Ascending aorta (tissue), 2 donors: ENCODE data around the gene NOTCH1. TPM values are rescaled to one million over a fixed set of nuclear protein-coding genes. Genes with fewer than 3 reads are reported as not detected.

Experiments
- DNase-seq, 2 donors: peaks; one replicate each; pipeline ENCODE4 v3.0.0-alpha.2; 2019; ENCODE audit warnings: low spot score in 2 of 2
- H3K27ac ChIP-seq, 2 donors: fragments of 200-600 bp; sonication (generic); one replicate each; pipeline ENCODE4 v1.5.1; 2016 to 2017; ENCODE audit warnings: mild to moderate bottlenecking in 1 of 2
- H3K27me3 ChIP-seq: fragments of 200-600 bp; sonication (generic); one replicate; pipeline ENCODE4 v1.5.1; 2017
- H3K36me3 ChIP-seq, 2 donors: fragments of 200-600 bp; sonication (generic); one replicate each; pipeline ENCODE4 v1.5.1; 2016
- H3K4me1 ChIP-seq, 2 donors: fragments of 200-600 bp; sonication (generic); one replicate each; pipeline ENCODE4 v1.5.1; 2016 to 2017; ENCODE audit warnings: mild to moderate bottlenecking in 1 of 2
- H3K4me3 ChIP-seq, 2 donors: fragments of 200-600 bp; sonication (generic); one replicate each; pipeline ENCODE4 v1.5.1; 2016 to 2017; ENCODE audit warnings: mild to moderate bottlenecking in 1 of 2
- H3K9me3 ChIP-seq, 2 donors: fragments of 200-600 bp; sonication (generic); one replicate each; pipeline ENCODE4 v1.5.1; 2016
- intact Hi-C: fragments of 100-400 bp; cut with DNase I; formaldehyde crosslinking; loops from one replicate; pipeline ENCODE4 v1.15.1; 2023
- total RNA-seq: library from RNA; depleted of rRNA; stranded (reverse); fragments of >200 nt; gene quantifications from one replicate; pipeline ENCODE4 v1.1.0, GENCODE V29; 2016
- TF ChIP-seq, protein P1 (sequence below), 3 experiments: fragments of 200-600 bp in 2 of 3; fragments of 450-650 bp in 1 of 3; sonication (generic) in 2 of 3; IDR thresholded peaks; one replicate each; pipeline ENCODE4 v1.5.1; 2016 to 2019; ENCODE audit warnings: antibody characterized with exemption in 3 of 3, mild to moderate bottlenecking in 1 of 3, moderate library complexity in 1 of 3

Gene NOTCH1
- total RNA-seq, 1 donor from 2014 or later: 120 TPM

DNA sequence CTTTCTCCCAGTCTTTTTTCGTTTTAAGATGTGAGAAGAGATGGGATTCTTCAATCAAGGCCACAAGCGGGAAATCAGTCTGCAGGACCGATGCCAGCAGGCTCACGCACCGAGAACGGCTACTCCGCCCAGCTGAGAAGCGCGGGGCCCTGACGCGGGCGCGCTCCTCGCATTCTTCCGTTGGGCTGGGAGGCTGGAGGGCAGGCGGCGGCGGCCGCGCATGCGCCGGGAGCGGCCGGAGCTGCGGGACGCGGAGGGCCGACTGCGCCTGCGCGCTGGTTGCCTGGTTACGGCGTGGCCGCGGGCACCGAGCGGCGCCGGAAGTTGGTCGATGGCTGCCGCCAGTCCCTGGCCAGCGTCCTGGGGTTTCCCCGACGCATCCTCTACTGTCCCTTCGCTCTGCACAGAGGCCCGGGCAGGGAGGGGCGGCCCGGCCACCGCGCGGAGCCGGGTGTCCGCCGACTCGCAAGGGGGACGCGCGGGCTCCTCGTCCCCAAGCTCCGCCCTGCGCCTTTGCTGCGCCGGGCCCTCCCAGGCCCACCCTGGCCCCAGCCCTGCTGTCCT, 62.2 kb downstream of the NOTCH1 start:
- peak overlapping the region; percentile 55 to 69 for H3K4me3 ChIP-seq
- peak overlapping the region; percentile 95 to 100 for H3K27ac ChIP-seq
- peaks cover 0 to 6% of the 10 kb centered on the region in 2 donors for H3K36me3 ChIP-seq
- no peaks in the 10 kb centered on the region for H3K27me3 ChIP-seq
- no peaks in the 10 kb centered on the region for H3K9me3 ChIP-seq
- DNase-seq: peak; percentile 53 to 94
- peaks cover 15 to 21% of the 10 kb centered on the region in 2 donors for H3K4me1 ChIP-seq
- intact Hi-C loops: loop anchor here (1.0 to 5.0 kb wide), 9 partner anchors 45 to 1067 kb away; partner anchors contain the start of genes ANAPC2, DNLZ, ENTR1 and INPP5E
- TF ChIP-seq, protein P1, sequence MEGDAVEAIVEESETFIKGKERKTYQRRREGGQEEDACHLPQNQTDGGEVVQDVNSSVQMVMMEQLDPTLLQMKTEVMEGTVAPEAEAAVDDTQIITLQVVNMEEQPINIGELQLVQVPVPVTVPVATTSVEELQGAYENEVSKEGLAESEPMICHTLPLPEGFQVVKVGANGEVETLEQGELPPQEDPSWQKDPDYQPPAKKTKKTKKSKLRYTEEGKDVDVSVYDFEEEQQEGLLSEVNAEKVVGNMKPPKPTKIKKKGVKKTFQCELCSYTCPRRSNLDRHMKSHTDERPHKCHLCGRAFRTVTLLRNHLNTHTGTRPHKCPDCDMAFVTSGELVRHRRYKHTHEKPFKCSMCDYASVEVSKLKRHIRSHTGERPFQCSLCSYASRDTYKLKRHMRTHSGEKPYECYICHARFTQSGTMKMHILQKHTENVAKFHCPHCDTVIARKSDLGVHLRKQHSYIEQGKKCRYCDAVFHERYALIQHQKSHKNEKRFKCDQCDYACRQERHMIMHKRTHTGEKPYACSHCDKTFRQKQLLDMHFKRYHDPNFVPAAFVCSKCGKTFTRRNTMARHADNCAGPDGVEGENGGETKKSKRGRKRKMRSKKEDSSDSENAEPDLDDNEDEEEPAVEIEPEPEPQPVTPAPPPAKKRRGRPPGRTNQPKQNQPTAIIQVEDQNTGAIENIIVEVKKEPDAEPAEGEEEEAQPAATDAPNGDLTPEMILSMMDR (IDR thresholded peaks at IDR 0.05): no peak

DNA sequence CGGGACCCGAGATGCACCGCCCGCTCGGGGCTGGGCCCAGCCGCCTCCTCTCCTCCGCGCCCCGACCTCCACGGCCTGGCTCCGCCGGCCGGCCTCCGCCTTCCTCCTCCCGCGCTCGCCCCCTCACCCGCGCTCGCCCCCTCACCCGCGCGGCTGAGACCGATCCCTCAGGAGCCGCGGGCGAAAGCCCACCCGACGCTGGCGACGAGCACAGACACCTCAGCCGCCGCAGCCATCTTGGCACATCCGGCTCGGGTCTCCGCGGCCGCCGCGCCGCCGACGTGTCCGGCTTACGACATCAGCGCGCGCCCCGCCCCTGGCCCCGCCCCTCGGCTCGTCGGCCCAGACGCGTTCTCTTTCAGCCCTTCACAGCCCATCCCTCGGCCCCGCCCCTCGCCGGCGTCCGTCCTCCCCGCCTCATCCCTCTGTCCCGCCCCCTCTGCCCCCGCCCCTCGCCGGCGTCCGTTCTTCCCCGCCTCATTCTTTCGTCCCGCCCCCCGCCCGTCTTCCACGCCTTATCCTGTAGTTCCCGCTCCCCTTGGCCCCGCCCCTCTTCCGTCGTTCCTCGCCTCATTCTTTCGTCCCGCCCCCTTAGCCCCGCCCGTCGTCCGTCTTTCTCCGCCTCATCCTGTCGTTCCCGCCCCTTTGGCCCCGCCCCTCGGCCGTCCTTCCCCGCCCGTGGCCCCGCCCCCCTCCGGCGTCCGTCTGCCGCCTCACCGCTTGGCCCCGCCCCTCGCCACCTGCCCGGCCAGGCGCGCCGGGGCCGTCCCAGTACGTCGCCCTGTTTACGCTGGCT, 62.9 kb downstream of the NOTCH1 start, which contains the start of gene SEC16A:
Gene SEC16A, minus strand, starts transcription at position 248 of the 796 bp plus-strand sequence. CDS start 5,425 bp downstream, outside the sequence.
- Histone ChIP-seq H3K27me3 (no peaks in the 10 kb centered on the region), H3K9me3 (no peaks in the 10 kb centered on the region), H3K4me1 (peaks cover 15 to 16% of the 10 kb centered on the region in 2 donors), H3K27ac (peak within 1 kb of the TSS; percentile 98 to 100), H3K36me3 (peaks cover 0 to 6% of the 10 kb centered on the region in 2 donors), H3K4me3 (peak within 1 kb of the TSS; percentile 71 to 82)
- peak; percentile 93 to 99 for DNase-seq
- intact Hi-C loops: loop anchor here (1.0 to 5.0 kb wide), 9 partner anchors 44 to 1068 kb away; partner anchors contain the start of genes ANAPC2, DNLZ, ENTR1 and INPP5E
- TF ChIP-seq, protein P1 (IDR thresholded peaks at IDR 0.05): no peak

DNA sequence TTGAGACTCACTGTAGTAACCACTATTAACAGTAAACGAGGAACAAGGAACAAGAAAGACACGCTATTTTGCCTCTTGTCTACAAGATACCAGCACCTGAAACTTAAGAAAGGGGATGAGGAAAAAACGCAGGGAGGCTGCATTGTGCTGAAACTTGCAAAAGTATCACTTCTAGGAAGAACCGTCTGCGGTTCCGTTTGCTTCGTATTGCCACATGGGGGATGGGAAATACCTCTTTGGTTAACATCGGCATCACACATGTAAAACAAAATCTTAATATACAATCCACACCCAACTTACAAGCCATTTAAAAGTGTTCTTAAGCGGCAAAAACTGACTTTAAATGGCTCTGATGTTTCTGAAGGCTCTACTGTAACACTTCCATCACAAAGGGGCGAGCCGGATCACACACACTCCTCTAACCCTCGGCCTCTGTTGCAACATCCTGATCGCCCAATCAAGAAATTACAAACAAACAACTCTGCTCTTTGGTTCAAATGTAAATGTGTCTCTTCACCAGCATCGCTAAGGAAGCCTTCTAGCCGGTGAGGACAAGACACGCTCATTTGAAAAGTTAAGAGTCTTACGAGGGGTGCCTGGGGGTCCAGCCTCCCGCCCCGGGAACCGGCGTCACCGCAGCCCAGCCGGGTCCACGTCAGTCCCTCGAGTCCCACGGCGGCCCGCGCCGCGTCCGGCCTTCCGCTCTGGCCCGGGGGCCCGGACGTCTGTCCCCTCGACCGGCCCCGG, 63.6 kb downstream of the NOTCH1 start:
- intact Hi-C loops: loop anchor here (2.0 to 5.0 kb wide), 5 partner anchors 43 to 1069 kb away; partner anchors contain the start of genes ENTR1, INPP5E, MRPL41 and NOTCH1
- TF ChIP-seq, protein P1 (IDR thresholded peaks at IDR 0.05): no peak

DNA sequence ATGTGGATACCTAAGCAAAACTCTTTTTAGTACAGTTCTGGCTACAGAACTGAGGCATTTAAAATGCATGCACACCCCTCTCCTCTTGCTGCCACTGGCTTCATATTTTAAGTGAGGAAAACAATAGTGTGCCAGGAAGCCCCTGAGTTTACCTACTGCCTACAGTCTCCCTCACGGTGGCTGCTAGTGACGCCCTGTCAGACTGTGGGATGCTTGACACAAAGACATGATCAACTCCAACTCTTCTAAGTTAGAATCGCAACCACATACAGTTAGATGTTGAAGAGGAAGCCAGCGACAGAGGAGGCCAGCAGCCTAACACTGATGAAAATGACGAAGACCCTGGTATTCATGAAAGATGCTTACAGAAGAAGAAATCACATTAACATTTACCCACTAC, 64.3 kb downstream of the NOTCH1 start:
- Histone ChIP-seq H3K9me3 (no peaks in the 10 kb centered on the region), H3K4me1 (peaks cover 15 to 16% of the 10 kb centered on the region in 2 donors), H3K27me3 (no peaks in the 10 kb centered on the region), H3K27ac (peak overlapping the region; percentile 94 to 98), H3K36me3 (peaks cover 13 to 17% of the 10 kb centered on the region in 2 donors), H3K4me3 (peak overlapping the region; percentile 71 to 82)
- TF ChIP-seq, protein P1 (IDR thresholded peaks at IDR 0.05): no peak
- DNase-seq: no peak
- intact Hi-C loops: loop anchor here (5.0 kb wide), 2 partner anchors 69 to 246 kb away; partner anchors contain the start of genes ENTR1 and PMPCA

More for the DNA sequence above, 63.6 kb downstream of the NOTCH1 start:
- Histone ChIP-seq H3K27me3 (no peaks in the 10 kb centered on the region), H3K9me3 (no peaks in the 10 kb centered on the region), H3K4me3 (peak overlapping the region; percentile 71 to 82), H3K27ac (peak overlapping the region; percentile 94 to 98), H3K4me1 (peaks cover 15 to 16% of the 10 kb centered on the region in 2 donors), H3K36me3 (peaks cover 7 to 10% of the 10 kb centered on the region in 2 donors)
- no peak for DNase-seq
